Bronchus fibroblast of lung (primary cell): ENCODE results near the gene SLC2A14. TPM values are rescaled to one million over a fixed set of nuclear protein-coding genes. Genes with fewer than 3 reads are reported as not detected.

Source experiments
- total RNA-seq: library from RNA; depleted of rRNA; stranded (reverse); fragments of >200 nt; gene quantifications from 2 replicates; pipeline ENCODE4 v1.2.3, GENCODE V29; 2015

Gene SLC2A14
- not detected in 2 replicates for total RNA-seq

DNA sequence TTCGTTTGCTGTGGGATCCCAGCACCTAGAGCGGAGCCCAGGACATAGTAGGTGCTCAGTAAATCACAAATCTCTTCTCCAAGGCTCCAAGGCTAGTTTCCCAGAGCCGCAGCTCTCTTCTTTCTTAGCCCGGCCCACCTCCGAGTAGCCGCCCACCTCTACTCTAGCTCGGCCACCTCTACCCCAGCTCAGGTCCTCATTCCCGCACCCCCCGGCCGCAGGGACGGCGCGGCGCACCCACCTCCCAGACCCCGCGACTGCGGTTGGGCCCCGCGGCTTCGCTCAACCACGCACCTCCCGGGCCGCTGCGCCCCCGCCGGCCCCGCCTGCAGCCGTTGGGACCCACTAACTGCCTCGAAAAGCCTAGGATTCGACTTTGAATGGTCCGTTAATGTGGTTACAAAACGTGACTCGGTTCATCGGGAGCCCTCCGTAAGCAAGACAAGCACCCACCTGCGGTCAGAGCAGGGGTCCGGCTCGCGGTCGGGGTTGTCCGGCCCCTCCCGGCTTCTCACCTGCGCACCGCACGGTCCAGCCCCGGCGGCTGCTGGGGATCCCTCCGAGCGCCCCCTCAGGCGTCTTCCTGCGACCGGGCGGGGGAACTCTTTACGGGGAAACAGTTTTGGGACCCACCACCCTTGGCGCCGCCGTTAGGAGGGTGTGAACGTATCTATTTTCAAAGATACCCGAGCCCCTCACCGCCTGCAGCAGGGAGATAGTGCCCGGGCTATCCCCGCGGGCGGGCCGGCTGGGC is at the start of gene SLC2A14:
SLC2A14 (minus strand) TSS at position 350 of the 754 bp plus-strand sequence. CDS start 3,035 bp downstream, outside the sequence.

DNA sequence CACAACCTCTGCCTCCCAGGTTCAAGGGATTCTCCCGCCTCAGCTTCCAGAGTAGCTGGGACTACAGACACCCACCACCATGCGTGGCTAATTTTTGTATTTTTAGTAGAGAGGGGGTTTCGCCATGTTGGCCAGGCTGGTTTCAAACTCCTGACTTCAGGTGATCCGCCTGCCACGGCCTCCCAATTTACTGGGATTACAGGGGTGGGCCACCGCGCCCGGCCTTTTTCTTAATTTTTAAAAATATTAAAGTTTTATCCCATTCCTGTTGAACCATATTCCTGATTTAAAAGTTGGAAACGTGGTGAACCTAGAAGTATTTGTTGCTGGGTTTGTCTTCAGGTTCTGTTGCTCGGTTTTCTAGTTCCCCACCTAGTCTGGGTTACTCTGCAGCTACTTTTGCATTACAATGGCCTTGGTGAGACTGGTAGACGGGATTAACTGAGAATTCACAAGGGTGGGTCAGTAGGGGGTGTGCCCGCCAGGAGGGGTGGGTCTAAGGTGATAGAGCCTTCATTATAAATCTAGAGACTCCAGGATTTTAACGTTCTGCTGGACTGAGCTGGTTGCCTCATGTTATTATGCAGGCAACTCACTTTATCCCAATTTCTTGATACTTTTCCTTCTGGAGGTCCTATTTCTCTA is 83.7 kb downstream of the SLC2A14 start, which contains the start of gene NANOG:
NANOG (plus strand) TSS at position 519 of the 645 bp plus-strand sequence. CDS start 213 bp downstream, outside the sequence.

Other genes starting within 250 kb of the SLC2A14 start
- gene APOBEC1, start 207.0 kb downstream of the SLC2A14 start, total RNA-seq: not detected in 2 replicates
- not detected in 2 replicates for gene GDF3, start 177.1 kb downstream of the SLC2A14 start, total RNA-seq
- gene DPPA3, start 161.5 kb downstream of the SLC2A14 start, total RNA-seq: not detected in 2 replicates
- not detected in 2 replicates for gene CLEC4C, start 125.5 kb downstream of the SLC2A14 start, total RNA-seq
- not detected in 2 replicates for gene NANOGNB, start 107.7 kb downstream of the SLC2A14 start, total RNA-seq
- gene NANOG, start 83.5 kb downstream of the SLC2A14 start, total RNA-seq: under 0.01 TPM in 1 of 2 replicates, not detected in the other
- gene SLC2A3, start 63.3 kb upstream of the SLC2A14 start, total RNA-seq: 22.4 and 30.3 TPM in 2 replicates
- gene FOXJ2, start 159.8 kb upstream of the SLC2A14 start, total RNA-seq: 8.6 and 9.2 TPM in 2 replicates
- not detected in 2 replicates for gene C3AR1, start 193.4 kb upstream of the SLC2A14 start, total RNA-seq
- 22.4 and 37.3 TPM in 2 replicates for gene NECAP1, start 209.4 kb upstream of the SLC2A14 start, total RNA-seq